Sigmoid colon (tissue), 7 donors: ENCODE data around the gene SLC9A3. TPM values are rescaled to one million over a fixed set of nuclear protein-coding genes. Genes with fewer than 3 reads are reported as not detected.

Experiments used
- DNase-seq: peaks from one replicate; pipeline ENCODE4 v3.0.0-alpha.2; 2019
- H3K27ac ChIP-seq, 4 donors: fragments of 200-600 bp; sonication (generic); one replicate each; pipeline ENCODE4 v1.5.1; 2016 to 2019; ENCODE audit warnings: mild to moderate bottlenecking in 1 of 4
- H3K27me3 ChIP-seq, 3 donors: fragments of 200-600 bp; sonication (generic); one replicate each; pipeline ENCODE4 v1.5.1; 2019; ENCODE audit warnings: mild to moderate bottlenecking in 1 of 3
- H3K36me3 ChIP-seq, 4 donors: fragments of 200-600 bp; sonication (generic); one replicate each; pipeline ENCODE4 v1.5.1; 2016 to 2019
- H3K4me1 ChIP-seq, 4 donors: fragments of 200-600 bp; sonication (generic); one replicate each; pipeline ENCODE4 v1.5.1; 2017 to 2019
- H3K4me3 ChIP-seq, 4 donors: fragments of 200-600 bp; sonication (generic); one replicate each; pipeline ENCODE4 v1.5.1; 2017 to 2019; ENCODE audit warnings: mild to moderate bottlenecking in 2 of 4, moderate library complexity in 1 of 4
- H3K9me3 ChIP-seq, 4 donors: fragments of 200-600 bp in 3 of 4; sonication (generic) in 3 of 4; one replicate each; pipeline versions ENCODE4 v1.5.1 to v1.6.1; 2013 to 2019
- CTCF ChIP-seq, 4 experiments: fragments of 450-650 bp in 3 of 4; fragments of 200-600 bp in 1 of 4; IDR thresholded peaks; one replicate each; pipeline ENCODE4 v1.5.1; 2016 to 2019; ENCODE audit warnings: antibody characterized with exemption in 4 of 4, mild to moderate bottlenecking in 3 of 4, moderate library complexity in 2 of 4
- EP300 ChIP-seq, 4 donors: sonication (generic); formaldehyde crosslinking; IDR thresholded peaks; one replicate each; pipeline ENCODE4 v1.6.1; 2017; ENCODE audit warnings: antibody characterized with exemption in 4 of 4
- POLR2A ChIP-seq, 2 donors: fragments of 450-650 bp; IDR thresholded peaks; one replicate each; pipeline ENCODE4 v1.6.1; 2016; ENCODE audit warnings: antibody characterized with exemption in 2 of 2, mild to moderate bottlenecking in 2 of 2, moderate library complexity in 2 of 2
- POLR2AphosphoS5 ChIP-seq, 4 donors: sonication (generic); formaldehyde crosslinking; IDR thresholded peaks; one replicate each; pipeline ENCODE4 v1.6.1; 2017; ENCODE audit warnings: antibody characterized with exemption in 4 of 4
- WGBS, 2 donors: extraction: QIAGEN DNeasy Blood & Tissue Kit; methylation state at CpG; one replicate each; pipeline ENCODE4 v1.1.7; 2013; 5-methylcytosine and 5-hydroxymethylcytosine counted together
- intact Hi-C: fragments of 100-400 bp; cut with DNase I; formaldehyde crosslinking; loops from one replicate; pipeline ENCODE4 v1.15.1; 2023
- polyA plus RNA-seq, 3 donors: library from polyadenylated mRNA; stranded (reverse); fragments of 200-250 nt; gene quantifications; one replicate each; pipeline ENCODE4 v1.2.3, GENCODE V29; 2013
- total RNA-seq, 4 donors: library from RNA; depleted of rRNA; stranded (reverse); fragments of >200 nt; gene quantifications; one replicate each; pipeline ENCODE4 v1.1.0, GENCODE V29; 2016
- donor health status: healthy with polysubstance abuse.
- donor health status: Bipolar disorder and iron deficiency.
- donor health status: healthy.

The SLC9A3 gene
- total and polyA plus RNA-seq, 7 donors, result 0.83 to 51.3 (median 2.5) TPM

GRCh38 chr5:472076-472655, 52.1 kb downstream of the SLC9A3 start:
- Histone ChIP-seq H3K27me3 (peaks cover 19 to 25% (median 23%) of the 10 kb centered on the region in 3 donors), H3K4me3 (peak overlapping the region; percentile 47 to 99 (median 88)), H3K36me3 (peaks cover 0 to 5% (median under 1%) of the 10 kb centered on the region in 4 donors), H3K27ac (peak overlapping the region; percentile 70 to 81 (median 76)), H3K9me3 (no peaks in the 10 kb centered on the region), H3K4me1 (peaks cover 0 to 31% (median 23%) of the 10 kb centered on the region in 4 donors)
- intact Hi-C loops, result loop anchor here (1.0 to 10.0 kb wide), 2 partner anchors 29 to 143 kb away; partner anchors contain the start of genes CEP72 and EXOC3
- TF ChIP-seq POLR2AphosphoS5 (IDR thresholded peaks at IDR 0.05), result no peak
- TF ChIP-seq POLR2A (IDR thresholded peaks at IDR 0.05), result no peak
- no peak for TF ChIP-seq CTCF (IDR thresholded peaks at IDR 0.05)
- no peak for TF ChIP-seq EP300 (IDR thresholded peaks at IDR 0.05)
- 5 to 17% methylated on average over 30 of the region's 30 CpGs for WGBS, 2 donors
- DNase-seq, result peak; percentile 74

GRCh38 chr5:471750-472058, 52.5 kb downstream of the SLC9A3 start:
- DNase-seq, result no peak
- intact Hi-C loops, result loop anchor here (1.0 to 10.0 kb wide), 2 partner anchors 28 to 143 kb away; partner anchors contain the start of genes CEP72 and EXOC3
- peaks cover 19 to 21% (median 19%) of the 10 kb centered on the region in 3 donors for H3K27me3 ChIP-seq
- TF ChIP-seq EP300 (IDR thresholded peaks at IDR 0.05) (no peak), POLR2AphosphoS5 (IDR thresholded peaks at IDR 0.05) (no peak)
- H3K4me1 ChIP-seq, result peaks cover 0 to 31% (median 23%) of the 10 kb centered on the region in 4 donors
- no peaks in the 10 kb centered on the region for H3K9me3 ChIP-seq
- peak overlapping the region in 3 of 4 donors; percentile 47 to 99 (median 84) for H3K4me3 ChIP-seq
- peaks cover 0 to 9% (median 2%) of the 10 kb centered on the region in 4 donors for H3K36me3 ChIP-seq
- 73 to 81% methylated on average over 6 of the region's 6 CpGs for WGBS, 2 donors
- peak overlapping the region in 1 of 4 donors; percentile 72 for H3K27ac ChIP-seq

- Histone ChIP-seq H3K36me3 (peaks cover 0 to 15% (median 5%) of the 10 kb centered on the region in 4 donors), H3K27ac (no peak overlapping the region), H3K4me3 (no peak overlapping the region), H3K27me3 (peaks cover 15% of the 10 kb centered on the region in 3 donors), H3K4me1 (peaks cover 0 to 31% (median 23%) of the 10 kb centered on the region in 4 donors), H3K9me3 (no peaks in the 10 kb centered on the region)
- DNase-seq, result peak; percentile 63
- WGBS, 2 donors, result 92% methylated on average over 31 of the region's 31 CpGs
- intact Hi-C loops, result loop anchor here (10.0 kb wide), 1 partner anchor 144 kb away; the partner anchor contains the start of gene CEP72
- no peak for TF ChIP-seq CTCF (IDR thresholded peaks at IDR 0.05)
- no peak for TF ChIP-seq POLR2A (IDR thresholded peaks at IDR 0.05)
- no peak for TF ChIP-seq POLR2AphosphoS5 (IDR thresholded peaks at IDR 0.05)
- no peak for TF ChIP-seq EP300 (IDR thresholded peaks at IDR 0.05)
Measured at GRCh38 chr5:470961-471749, 53.1 kb downstream of the SLC9A3 start.

- no peak overlapping the region for H3K27ac ChIP-seq
- no peak for TF ChIP-seq POLR2A (IDR thresholded peaks at IDR 0.05)
- no peak for TF ChIP-seq EP300 (IDR thresholded peaks at IDR 0.05)
- TF ChIP-seq POLR2AphosphoS5 (IDR thresholded peaks at IDR 0.05), result no peak
- TF ChIP-seq CTCF (IDR thresholded peaks at IDR 0.05), result no peak
- H3K36me3 ChIP-seq, result peaks cover 0 to 27% (median 14%) of the 10 kb centered on the region in 4 donors
- peaks cover 0 to 25% (median 19%) of the 10 kb centered on the region in 4 donors for H3K4me1 ChIP-seq
- peaks cover 2 to 3% (median 3%) of the 10 kb centered on the region in 3 donors for H3K27me3 ChIP-seq
- DNase-seq, result peak; percentile 61
- WGBS, 2 donors, result 94% methylated on average over 19 of the region's 19 CpGs
- H3K9me3 ChIP-seq, result no peaks in the 10 kb centered on the region
- H3K4me3 ChIP-seq, result no peak overlapping the region
- intact Hi-C loops, result loop anchor here (10.0 kb wide), 1 partner anchor 145 kb away; the partner anchor contains the start of gene CEP72
Measured at GRCh38 chr5:469752-470483, 54.3 kb downstream of the SLC9A3 start.
